Progenitor cell of endocrine pancreas (in vitro differentiated cells): ENCODE data around the gene NPM1. TPM values are rescaled to one million over a fixed set of nuclear protein-coding genes. Genes with fewer than 3 reads are reported as not detected.
"Not testable (repeated sequence)": the region's sequence is repeated elsewhere in the genome, so short reads cannot be mapped to it uniquely, and the experiment has no call there.

Experiments used
- DNase-seq: peaks from one replicate; pipeline ENCODE4 v3.0.0; 2021; ENCODE audit warnings: low spot score; ENCODE audit not compliant: unreplicated experiment
- H3K27ac Mint-ChIP-seq: 2 replicates; pipeline ENCODE4 v1.8.0; 2021; ENCODE audit warnings: mild to moderate bottlenecking, moderate library complexity, mixed read lengths
- H3K27me3 Mint-ChIP-seq: 2 replicates; pipeline ENCODE4 v1.8.0; 2021; ENCODE audit warnings: mixed read lengths
- H3K36me3 Mint-ChIP-seq: 2 replicates; pipeline ENCODE4 v1.8.0; 2022; ENCODE audit warnings: mixed read lengths; ENCODE audit not compliant: insufficient read depth
- H3K4me1 Mint-ChIP-seq: 2 replicates; pipeline ENCODE4 v1.8.0; 2021; ENCODE audit warnings: low read depth, mixed read lengths
- H3K4me3 Mint-ChIP-seq: 2 replicates; pipeline ENCODE4 v1.8.0; 2021; ENCODE audit warnings: low read depth, mild to moderate bottlenecking, moderate library complexity, mixed read lengths
- H3K9me3 Mint-ChIP-seq: 2 replicates; pipeline ENCODE4 v1.8.0; 2021; ENCODE audit warnings: low read depth, mixed read lengths
- total RNA-seq: library from RNA; stranded (reverse); gene quantifications from 2 replicates; pipeline ENCODE4 v1.2.1, GENCODE V29; 2021
- TF ChIP-seq, protein P1 (sequence below): fragments of 200-600 bp; sonication (generic); IDR thresholded peaks from one replicate; pipeline ENCODE4 v1.5.0; 2021; ENCODE audit warnings: antibody characterized with exemption, mild to moderate bottlenecking; ENCODE audit not compliant: unreplicated experiment

NPM1 gene
- total RNA-seq, 1 donor from 2014 or later = 1,367 TPM

DNA sequence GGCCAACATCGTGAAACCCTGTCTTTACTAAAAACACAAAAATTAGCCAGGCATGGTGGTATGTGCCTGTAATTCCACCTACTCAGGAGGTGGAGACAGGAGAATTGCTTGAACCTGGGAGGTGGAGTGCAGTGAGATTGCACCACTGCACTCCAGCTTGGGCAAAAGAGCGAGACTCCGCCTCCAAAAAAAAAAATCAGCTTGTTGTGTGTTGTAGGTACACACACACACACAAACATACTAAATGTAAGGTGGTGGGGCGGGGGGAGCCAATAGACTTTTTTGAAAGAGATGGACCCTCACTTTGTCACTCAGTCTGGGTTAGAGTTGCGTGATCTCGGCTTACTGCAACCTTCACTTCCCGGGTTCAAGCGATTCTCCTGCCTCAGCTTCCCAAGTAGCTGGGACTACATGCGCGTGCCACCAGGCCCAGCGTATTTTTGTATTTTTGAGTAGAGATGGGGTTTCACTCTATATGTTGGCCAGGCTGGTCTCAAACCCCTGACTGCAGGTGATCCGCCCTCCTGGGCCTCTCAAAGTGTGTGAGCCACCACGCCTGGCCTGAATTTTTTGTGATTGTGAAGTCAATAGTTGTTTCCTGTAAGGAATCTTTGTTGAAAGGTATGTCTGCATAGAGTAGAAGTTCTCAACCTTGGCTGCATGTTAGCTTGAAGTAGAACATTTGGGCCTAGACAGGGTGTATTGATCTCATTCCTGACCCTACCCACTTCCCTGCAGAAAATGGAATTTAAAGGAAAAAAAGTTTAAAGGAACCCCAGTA, 13.7 kb downstream of the NPM1 start:
- DNase-seq = no peak
- TF ChIP-seq, protein P1, sequence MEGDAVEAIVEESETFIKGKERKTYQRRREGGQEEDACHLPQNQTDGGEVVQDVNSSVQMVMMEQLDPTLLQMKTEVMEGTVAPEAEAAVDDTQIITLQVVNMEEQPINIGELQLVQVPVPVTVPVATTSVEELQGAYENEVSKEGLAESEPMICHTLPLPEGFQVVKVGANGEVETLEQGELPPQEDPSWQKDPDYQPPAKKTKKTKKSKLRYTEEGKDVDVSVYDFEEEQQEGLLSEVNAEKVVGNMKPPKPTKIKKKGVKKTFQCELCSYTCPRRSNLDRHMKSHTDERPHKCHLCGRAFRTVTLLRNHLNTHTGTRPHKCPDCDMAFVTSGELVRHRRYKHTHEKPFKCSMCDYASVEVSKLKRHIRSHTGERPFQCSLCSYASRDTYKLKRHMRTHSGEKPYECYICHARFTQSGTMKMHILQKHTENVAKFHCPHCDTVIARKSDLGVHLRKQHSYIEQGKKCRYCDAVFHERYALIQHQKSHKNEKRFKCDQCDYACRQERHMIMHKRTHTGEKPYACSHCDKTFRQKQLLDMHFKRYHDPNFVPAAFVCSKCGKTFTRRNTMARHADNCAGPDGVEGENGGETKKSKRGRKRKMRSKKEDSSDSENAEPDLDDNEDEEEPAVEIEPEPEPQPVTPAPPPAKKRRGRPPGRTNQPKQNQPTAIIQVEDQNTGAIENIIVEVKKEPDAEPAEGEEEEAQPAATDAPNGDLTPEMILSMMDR = no peak
- Mint-ChIP-seq H3K4me1 (peaks cover 8% of the 10 kb centered on the region), H3K4me3 (no peak overlapping the region), H3K27ac (peak overlapping the region; percentile 87), H3K9me3 (peaks cover 3% of the 10 kb centered on the region), H3K36me3 (peaks cover 61% of the 10 kb centered on the region), H3K27me3 (no peaks in the 10 kb centered on the region)

DNA sequence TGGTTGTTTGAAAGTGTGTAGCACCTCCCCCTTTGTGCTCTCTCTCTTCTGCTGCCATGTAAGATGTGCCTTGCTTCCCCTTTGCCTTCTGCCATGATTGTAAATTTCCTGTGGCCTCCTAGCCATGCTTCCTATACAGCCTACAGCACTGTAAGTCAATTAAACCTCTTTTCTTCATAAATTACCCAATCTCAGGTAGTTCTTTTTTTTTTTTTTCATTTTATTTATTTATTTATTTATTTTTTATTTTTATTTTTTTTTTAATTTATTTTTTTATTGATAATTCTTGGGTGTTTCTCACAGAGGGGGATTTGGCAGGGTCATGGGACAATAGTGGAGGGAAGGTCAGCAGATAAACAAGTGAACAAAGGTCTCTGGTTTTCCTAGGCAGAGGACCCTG, 15.1 kb downstream of the NPM1 start:
- not testable (repeated sequence) for H3K4me1 Mint-ChIP-seq, H3K27ac Mint-ChIP-seq
- peaks cover 61% of the 10 kb centered on the region for H3K36me3 Mint-ChIP-seq

DNA sequence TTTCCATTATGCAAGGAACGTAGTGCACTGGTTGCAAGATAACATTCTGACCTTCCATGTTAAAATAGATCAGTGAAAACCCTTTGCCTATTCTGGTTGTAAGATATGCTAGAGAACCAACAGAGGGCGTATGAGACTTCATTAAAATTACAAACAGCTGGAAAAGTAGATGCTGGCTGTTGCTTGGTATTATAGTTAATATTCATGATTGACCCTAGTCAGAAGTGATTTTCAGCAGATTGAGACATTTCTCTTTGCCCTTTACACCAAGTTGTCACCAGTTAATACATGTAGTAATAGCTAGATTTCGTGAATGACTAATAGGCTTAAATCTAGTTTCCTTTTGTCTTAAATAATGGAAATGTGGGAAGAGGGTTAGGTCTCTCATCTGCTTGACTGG, 18.0 kb downstream of the NPM1 start:
- Mint-ChIP-seq H3K27ac (peak overlapping the region; percentile 91), H3K9me3 (peaks cover 3% of the 10 kb centered on the region), H3K36me3 (peaks cover 60% of the 10 kb centered on the region), H3K4me3 (peak overlapping the region; percentile 24), H3K27me3 (no peaks in the 10 kb centered on the region), H3K4me1 (peaks cover 5% of the 10 kb centered on the region)
- DNase-seq = no peak
- TF ChIP-seq, protein P1 = peak; percentile 48

More for the DNA sequence above, 15.1 kb downstream of the NPM1 start:
- DNase-seq, H3K27me3 Mint-ChIP-seq, H3K9me3 Mint-ChIP-seq, H3K4me3 Mint-ChIP-seq: not testable (repeated sequence)

DNA sequence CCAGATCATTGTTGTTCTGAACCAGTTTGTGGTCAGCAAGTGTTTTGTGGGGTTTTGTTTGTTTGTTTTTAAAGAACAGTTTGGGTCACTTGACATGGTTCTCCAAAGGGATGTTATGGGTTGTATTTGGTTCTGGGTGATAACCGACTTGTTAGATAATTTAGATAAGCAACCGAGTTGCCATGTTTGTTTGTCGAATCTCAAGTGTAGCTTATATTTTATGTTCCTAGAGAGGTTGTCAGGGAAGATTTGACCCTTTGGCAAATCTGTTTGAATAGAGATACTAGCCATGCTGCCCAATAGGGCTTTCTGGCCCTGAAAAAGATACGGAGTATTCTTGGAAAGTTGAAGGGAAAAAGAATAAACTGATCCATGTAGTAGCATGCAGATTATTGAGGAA, 19.6 kb downstream of the NPM1 start:
- no peaks in the 10 kb centered on the region for H3K9me3 Mint-ChIP-seq
- no peak for DNase-seq
- peaks cover 55% of the 10 kb centered on the region for H3K36me3 Mint-ChIP-seq
- no peak overlapping the region for H3K27ac Mint-ChIP-seq
- TF ChIP-seq, protein P1 = no peak
- H3K4me3 Mint-ChIP-seq = no peak overlapping the region
- H3K4me1 Mint-ChIP-seq = peaks cover 5% of the 10 kb centered on the region
- no peaks in the 10 kb centered on the region for H3K27me3 Mint-ChIP-seq

DNA sequence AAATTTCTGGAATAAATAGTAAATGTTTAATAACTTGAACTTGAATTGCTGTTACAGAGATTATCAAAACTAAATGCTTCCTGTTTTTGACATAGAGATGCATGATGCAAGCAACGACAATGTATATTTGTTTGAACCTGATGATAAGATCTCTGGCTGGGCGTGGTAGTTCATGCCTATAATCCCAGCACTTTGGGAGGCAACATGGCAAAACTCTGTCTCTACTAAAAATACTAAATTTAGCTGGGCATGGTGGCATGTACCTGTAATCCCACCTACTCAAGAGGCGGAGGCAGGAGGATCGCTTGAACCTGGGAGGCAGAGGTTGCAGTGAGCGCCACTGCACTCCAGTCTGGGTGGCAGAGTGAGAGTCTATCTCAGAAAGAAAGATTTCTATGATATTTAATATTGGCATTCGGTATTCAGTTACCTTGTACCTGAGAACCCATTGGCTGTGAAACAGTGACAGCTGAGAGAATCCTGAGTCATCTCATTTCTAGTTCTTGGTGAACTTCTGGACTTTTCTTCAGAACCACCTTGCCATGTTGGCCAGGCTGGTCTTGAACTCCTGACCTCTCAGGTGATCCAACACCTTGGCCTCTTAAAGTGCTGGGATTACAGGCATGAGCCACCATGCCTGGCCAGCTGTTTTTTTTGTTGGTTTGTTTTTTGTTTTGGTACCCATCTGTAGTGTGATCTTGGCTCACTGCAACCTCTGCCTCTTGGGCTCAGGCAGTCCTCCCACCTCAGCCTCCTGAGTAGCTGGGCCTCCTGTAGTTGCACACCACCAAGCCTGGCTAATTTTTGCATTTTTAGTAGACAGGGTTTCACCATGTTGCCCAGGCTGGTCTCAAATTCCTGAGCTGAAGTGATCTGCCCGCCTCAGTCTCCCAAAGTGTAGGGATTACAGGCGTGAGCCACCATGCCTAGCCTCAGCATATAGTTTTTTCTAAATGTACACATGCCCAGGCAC, 21.8 kb downstream of the NPM1 start:
- TF ChIP-seq, protein P1 = no peak
- Mint-ChIP-seq H3K27ac (no peak overlapping the region), H3K36me3 (peaks cover 58% of the 10 kb centered on the region), H3K4me3 (no peak overlapping the region), H3K4me1 (peaks cover 5% of the 10 kb centered on the region), H3K9me3 (no peaks in the 10 kb centered on the region), H3K27me3 (no peaks in the 10 kb centered on the region)
- DNase-seq = no peak
